Amygdala (tissue), 56 donors: ENCODE results near the gene RAB3B.
A peak's percentile ranks its signal among the peaks of the same experiment; 100 is the strongest.
"Not testable (repeated sequence)": the region's sequence is repeated elsewhere in the genome, so short reads cannot be mapped to it uniquely, and the experiment has no call there.

Experiments
- DNase-seq, 56 donors: peaks; one replicate each; lab custom pipeline; 2025; lab: John Stamatoyannopoulos, UW

RAB3B gene

GRCh38 chr1:51924455-51924854, 66.0 kb downstream of the RAB3B start:
- DNase-seq: no peak

GRCh38 chr1:51922040-51922439, 68.5 kb downstream of the RAB3B start:
- no peak for DNase-seq

- no peak for DNase-seq
Measured at GRCh38 chr1:51920130-51920529, 70.4 kb downstream of the RAB3B start.

- no peak for DNase-seq
Measured at GRCh38 chr1:51919684-51920083, 70.8 kb downstream of the RAB3B start.

GRCh38 chr1:51916587-51917405, 73.7 kb downstream of the RAB3B start:
- no peak for DNase-seq

- DNase-seq: no peak
Measured at GRCh38 chr1:51915951-51916350, 74.5 kb downstream of the RAB3B start.

- no peak for DNase-seq
Measured at GRCh38 chr1:51912881-51913280, 77.6 kb downstream of the RAB3B start.

GRCh38 chr1:51910221-51911000, 80.1 kb downstream of the RAB3B start:
- no peak for DNase-seq

- DNase-seq: no peak
Measured at GRCh38 chr1:51908499-51908898, 82.0 kb downstream of the RAB3B start.

- no peak for DNase-seq
Measured at GRCh38 chr1:51907079-51907702, 83.3 kb downstream of the RAB3B start.

- peak in 11 of 56 donors; percentile 1 to 37 (median 15) for DNase-seq
Measured at GRCh38 chr1:51906306-51907078, 84.0 kb downstream of the RAB3B start.

- DNase-seq: no peak
Measured at GRCh38 chr1:51902456-51902855, 88.0 kb downstream of the RAB3B start.

GRCh38 chr1:51901151-51901550, 89.3 kb downstream of the RAB3B start:
- DNase-seq: no peak

GRCh38 chr1:51899022-51899421, 91.5 kb downstream of the RAB3B start:
- no peak for DNase-seq

- no peak for DNase-seq
Measured at GRCh38 chr1:51898090-51898734, 92.3 kb downstream of the RAB3B start.

- no peak for DNase-seq
Measured at GRCh38 chr1:51897699-51898031, 92.8 kb downstream of the RAB3B start.

GRCh38 chr1:51894748-51895147, 95.8 kb downstream of the RAB3B start:
- not testable (repeated sequence) for DNase-seq

- DNase-seq: peak; percentile 85 to 100 (median 98)
Measured at GRCh38 chr1:51878616-51879336, 111.7 kb downstream of the RAB3B start, which contains the start of gene NRDC. NRDC (minus strand) TSS chr1:51878727; CDS start chr1:51878615, 112 bp downstream.

GRCh38 chr1:51878308-51878615, 112.2 kb downstream of the RAB3B start:
- DNase-seq: peak in 2 of 56 donors; percentile 26 to 46
